WTC11 (cell line): ENCODE results near the gene CGB8. TPM values are rescaled to one million over a fixed set of nuclear protein-coding genes. Genes with fewer than 3 reads are reported as not detected.

Experiments
- ATAC-seq: fragments of 200-7000 bp; cut with Tn5 transposase; 2 replicates; pipeline ENCODE4 v1.10.0; 2021; ENCODE audit warnings: mild to moderate bottlenecking, moderate library complexity
- CTCF ChIA-PET: fragments of 300-600 bp; sonication (Branson Sonifier 250); formaldehyde crosslinking; loops from one replicate; lab custom pipeline; 2021; ENCODE audit warnings: antibody characterized with exemption; lab: Charles Lee
- POLR2A ChIA-PET: fragments of 350-600 bp; sonication (Branson Sonifier 250); formaldehyde crosslinking; loops from one replicate; lab custom pipeline; 2021; ENCODE audit warnings: antibody characterized with exemption; lab: Charles Lee
- DNase-seq: peaks from one replicate; pipeline ENCODE4 v3.0.0; 2021; ENCODE audit warnings: low spot score
- H3K27ac Mint-ChIP-seq: 2 replicates; pipeline ENCODE4 v1.8.0; 2021; ENCODE audit warnings: mixed read lengths
- H3K27me3 Mint-ChIP-seq: 2 replicates; pipeline ENCODE4 v1.8.0; 2021; ENCODE audit warnings: low read depth, mild to moderate bottlenecking, moderate library complexity, mixed read lengths
- H3K36me3 Mint-ChIP-seq: 2 replicates; pipeline ENCODE4 v1.8.0; 2021; ENCODE audit warnings: mixed read lengths
- H3K4me1 Mint-ChIP-seq: 2 replicates; pipeline ENCODE4 v1.8.0; 2022; ENCODE audit warnings: mixed read lengths
- H3K4me3 Mint-ChIP-seq: 2 replicates; pipeline ENCODE4 v1.8.0; 2021; ENCODE audit warnings: mild to moderate bottlenecking, moderate library complexity, mixed read lengths
- H3K9me3 Mint-ChIP-seq: 2 replicates; pipeline ENCODE4 v1.8.0; 2021; ENCODE audit warnings: mixed read lengths
- ATF1 ChIP-seq: sonication (generic); formaldehyde crosslinking; IDR thresholded peaks from 2 replicates; pipeline ENCODE4 v1.8.1; 2023; ENCODE audit warnings: mild to moderate bottlenecking, moderate library complexity, missing genetic modification reagents
- CDX4 ChIP-seq: fragments of 250-450 bp; sonication (Bioruptor Pico); IDR thresholded peaks from 2 replicates; pipeline ENCODE4 v1.9.0; 2021; ENCODE audit warnings: moderate library complexity, mild to moderate bottlenecking, inconsistent platforms, borderline replicate concordance
- CTCF ChIP-seq: fragments of 200-600 bp; IDR thresholded peaks from 2 replicates; pipeline ENCODE4 v1.8.0; 2022; ENCODE audit warnings: antibody characterized with exemption
- EMX1 ChIP-seq: fragments of 250-450 bp; sonication (Bioruptor Pico); IDR thresholded peaks from 2 replicates; pipeline ENCODE4 v1.8.0; 2021; ENCODE audit warnings: mild to moderate bottlenecking
- ERG ChIP-seq: fragments of 250-450 bp; sonication (Bioruptor Pico); IDR thresholded peaks from 2 replicates; pipeline ENCODE4 v1.8.0; 2021; ENCODE audit warnings: mild to moderate bottlenecking
- NR2C2 ChIP-seq: sonication (generic); formaldehyde crosslinking; IDR thresholded peaks from 2 replicates; pipeline ENCODE4 v1.8.0; 2022; ENCODE audit warnings: mild to moderate bottlenecking, missing genetic modification reagents
- PRRX2 ChIP-seq: fragments of 250-450 bp; sonication (Bioruptor Pico); IDR thresholded peaks from 2 replicates; pipeline ENCODE4 v1.8.0; 2021; ENCODE audit warnings: mild to moderate bottlenecking
- SP1 ChIP-seq: sonication (generic); formaldehyde crosslinking; conservative IDR thresholded peaks from 2 replicates; pipeline ENCODE4 v1.8.1; 2022; ENCODE audit warnings: missing genetic modification reagents
- ZNF281 ChIP-seq: sonication (generic); formaldehyde crosslinking; IDR thresholded peaks from 2 replicates; pipeline ENCODE4 v1.8.0; 2023; ENCODE audit warnings: mild to moderate bottlenecking, missing genetic modification reagents
- ZNF423 ChIP-seq: fragments of 250-450 bp; sonication (Bioruptor Pico); IDR thresholded peaks from 2 replicates; pipeline ENCODE4 v2.1.2; 2022; ENCODE audit warnings: mild to moderate bottlenecking, moderate library complexity
- microRNA-seq: library from miRNA; unstranded; fragments of <30 nt; microRNA quantifications from one replicate; pipeline ENCODE4 v1.2.0, GENCODE V29; 2022; ENCODE audit warnings: borderline number of aligned reads
- total RNA-seq: library from RNA; stranded (reverse); gene quantifications from 3 replicates; pipeline ENCODE4 v1.2.3, GENCODE V29; 2021

Gene CGB8
- total RNA-seq, 1 experiment from 2014 or later, result 0.31 TPM

- TF ChIP-seq SP1 (CRISPR knock-in tag), result peak; percentile 46; the same call in 1 of the 2 replicates
- TF ChIP-seq NR2C2 (CRISPR knock-in tag), result no peak
- no peak for TF ChIP-seq ERG (CRISPR knock-in tag)
- TF ChIP-seq ZNF281 (CRISPR knock-in tag), result no peak
- no peak for TF ChIP-seq ATF1 (CRISPR knock-in tag)
- peak; percentile 48; the same call in 1 of the 2 replicates for TF ChIP-seq CTCF
- TF ChIP-seq ZNF423 (CRISPR knock-in tag), result no peak
- Mint-ChIP-seq H3K36me3 (peaks cover 12% of the 10 kb centered on the region), H3K27me3 (no peaks in the 10 kb centered on the region), H3K27ac (peak overlapping the region; percentile 88), H3K4me3 (no peak overlapping the region; the same call in 1 of the 2 replicates), H3K9me3 (no peaks in the 10 kb centered on the region), H3K4me1 (peaks cover 14% of the 10 kb centered on the region)
- ChIA-PET POLR2A (interaction anchor here (0.6 to 1.0 kb wide), 2 partner anchors 36 to 73 kb away, joined by 3 read pairs; no protein-coding TSS in a partner anchor), CTCF (interaction anchor here (0.5 to 3.0 kb wide), 68 partner anchors 9 to 1134 kb away, joined by 3 to 78 read pairs (median 6); partner anchors contain the start of genes BAX, CGB2, CGB7 and DHDH)
- peak; percentile 90 for ATAC-seq
- peak; percentile 89 for DNase-seq
Measured at GRCh38 chr19:48999481-49000325, 49.2 kb downstream of the CGB8 start.

GRCh38 chr19:48997972-48998371 is 50.9 kb downstream of the CGB8 start:
- ATAC-seq, result peak; percentile 13
- H3K4me1 Mint-ChIP-seq, result peaks cover 23% of the 10 kb centered on the region
- no peaks in the 10 kb centered on the region for H3K27me3 Mint-ChIP-seq
- no peak for TF ChIP-seq EMX1 (CRISPR knock-in tag)
- TF ChIP-seq CDX4 (CRISPR knock-in tag), result no peak
- TF ChIP-seq CTCF, result peak; percentile 74
- TF ChIP-seq PRRX2 (CRISPR knock-in tag), result no peak
- CTCF ChIA-PET, result interaction anchor here (0.6 to 3.0 kb wide), 30 partner anchors 9 to 769 kb away, joined by 3 to 26 read pairs (median 4); partner anchors contain the start of genes AP2A1, CGB2, HSD17B14 and LHB
- DNase-seq, result peak; percentile 92
- peak overlapping the region; percentile 3 for H3K27ac Mint-ChIP-seq
- peaks cover 11% of the 10 kb centered on the region for H3K36me3 Mint-ChIP-seq
- no peak overlapping the region for H3K4me3 Mint-ChIP-seq
- H3K9me3 Mint-ChIP-seq, result no peaks in the 10 kb centered on the region
- POLR2A ChIA-PET, result interaction anchor here (0.7 kb wide), 1 partner anchor 10 kb away, joined by 3 read pairs; no protein-coding TSS in a partner anchor

Small RNAs within 50 kb of the gene (microRNA-seq; reads per million reads assigned to microRNA genes)
- gene MIR6798, result 1.0 reads per million

Other genes with a start within 250 kb of the CGB8 start
- gene BCAT2, start 238.1 kb downstream of the CGB8 start, total RNA-seq, result 38.7 to 48.5 TPM (median 47.7 TPM) in 3 replicates
- gene HSD17B14, start 212.6 kb downstream of the CGB8 start, total RNA-seq, result 11.4 to 18.2 TPM (median 17.0 TPM) in 3 replicates
- gene PLEKHA4, start 180.5 kb downstream of the CGB8 start, total RNA-seq, result 14.8 to 17.7 TPM (median 16.8 TPM) in 3 replicates
- gene PPP1R15A, start 176.7 kb downstream of the CGB8 start, total RNA-seq, result 17.0 to 19.5 TPM (median 17.9 TPM) in 3 replicates
- 3.1 to 5.6 TPM (median 3.9 TPM) in 3 replicates for gene TULP2, start 150.4 kb downstream of the CGB8 start, total RNA-seq
- gene NUCB1, start 148.8 kb downstream of the CGB8 start, total RNA-seq, result 145 to 153 TPM (median 149 TPM) in 3 replicates
- gene DHDH, start 115.4 kb downstream of the CGB8 start, total RNA-seq, result 3.0 to 3.4 TPM (median 3.1 TPM) in 3 replicates
- gene BAX, start 94.2 kb downstream of the CGB8 start, total RNA-seq, result 346 to 387 TPM (median 351 TPM) in 3 replicates
- gene FTL, start 83.8 kb downstream of the CGB8 start, total RNA-seq, result 1,061 to 1,225 TPM (median 1,202 TPM) in 3 replicates
- gene GYS1, start 55.8 kb downstream of the CGB8 start, total RNA-seq, result 45.9 to 52.0 TPM (median 46.1 TPM) in 3 replicates
- 168 to 178 TPM (median 169 TPM) in 3 replicates for gene RUVBL2, start 55.2 kb downstream of the CGB8 start, total RNA-seq
- gene LHB, start 32.0 kb downstream of the CGB8 start, total RNA-seq, result 1.3 TPM in 1 of 3 replicates, not detected in the others
- not detected in 3 replicates for gene CGB3, start 24.8 kb downstream of the CGB8 start, total RNA-seq
- gene CGB2, start 17.2 kb downstream of the CGB8 start, total RNA-seq, result 1.1 to 1.2 TPM in 2 of 3 replicates, not detected in the other
- 0.87 TPM in 1 of 3 replicates, not detected in the others for gene CGB1, start 12.2 kb downstream of the CGB8 start, total RNA-seq
- 0.30 to 0.62 TPM (median 0.35 TPM) in 3 replicates for gene CGB5, start 5.3 kb downstream of the CGB8 start, total RNA-seq
- 1.6 to 2.9 TPM (median 2.7 TPM) in 3 replicates for gene CGB7, start 8.6 kb upstream of the CGB8 start, total RNA-seq
- gene NTF4, start 15.7 kb upstream of the CGB8 start, total RNA-seq, result 3.9 to 7.7 TPM (median 5.0 TPM) in 3 replicates
- 0.09 TPM in 3 replicates for gene KCNA7, start 23.6 kb upstream of the CGB8 start, total RNA-seq
- 253 to 267 TPM (median 266 TPM) in 3 replicates for gene SNRNP70, start 36.3 kb upstream of the CGB8 start, total RNA-seq
- gene LIN7B, start 65.3 kb upstream of the CGB8 start, total RNA-seq, result 5.1 to 5.7 TPM (median 5.1 TPM) in 3 replicates
- gene C19orf73, start 70.0 kb upstream of the CGB8 start, total RNA-seq, result 3.1 to 3.4 TPM (median 3.2 TPM) in 3 replicates
- 25.5 to 30.1 TPM (median 27.3 TPM) in 3 replicates for gene PPFIA3, start 70.4 kb upstream of the CGB8 start, total RNA-seq
- 1.9 to 5.0 TPM (median 4.6 TPM) in 3 replicates for gene HRC, start 106.3 kb upstream of the CGB8 start, total RNA-seq
- 15.5 to 24.8 TPM (median 23.6 TPM) in 3 replicates for gene TRPM4, start 108.7 kb upstream of the CGB8 start, total RNA-seq